ENCODE results near the gene ABCD1.
"Not testable (repeated sequence)": the region's sequence is repeated elsewhere in the genome, so short reads cannot be mapped to it uniquely, and the experiment has no call there.

The ABCD1 gene

DNA sequence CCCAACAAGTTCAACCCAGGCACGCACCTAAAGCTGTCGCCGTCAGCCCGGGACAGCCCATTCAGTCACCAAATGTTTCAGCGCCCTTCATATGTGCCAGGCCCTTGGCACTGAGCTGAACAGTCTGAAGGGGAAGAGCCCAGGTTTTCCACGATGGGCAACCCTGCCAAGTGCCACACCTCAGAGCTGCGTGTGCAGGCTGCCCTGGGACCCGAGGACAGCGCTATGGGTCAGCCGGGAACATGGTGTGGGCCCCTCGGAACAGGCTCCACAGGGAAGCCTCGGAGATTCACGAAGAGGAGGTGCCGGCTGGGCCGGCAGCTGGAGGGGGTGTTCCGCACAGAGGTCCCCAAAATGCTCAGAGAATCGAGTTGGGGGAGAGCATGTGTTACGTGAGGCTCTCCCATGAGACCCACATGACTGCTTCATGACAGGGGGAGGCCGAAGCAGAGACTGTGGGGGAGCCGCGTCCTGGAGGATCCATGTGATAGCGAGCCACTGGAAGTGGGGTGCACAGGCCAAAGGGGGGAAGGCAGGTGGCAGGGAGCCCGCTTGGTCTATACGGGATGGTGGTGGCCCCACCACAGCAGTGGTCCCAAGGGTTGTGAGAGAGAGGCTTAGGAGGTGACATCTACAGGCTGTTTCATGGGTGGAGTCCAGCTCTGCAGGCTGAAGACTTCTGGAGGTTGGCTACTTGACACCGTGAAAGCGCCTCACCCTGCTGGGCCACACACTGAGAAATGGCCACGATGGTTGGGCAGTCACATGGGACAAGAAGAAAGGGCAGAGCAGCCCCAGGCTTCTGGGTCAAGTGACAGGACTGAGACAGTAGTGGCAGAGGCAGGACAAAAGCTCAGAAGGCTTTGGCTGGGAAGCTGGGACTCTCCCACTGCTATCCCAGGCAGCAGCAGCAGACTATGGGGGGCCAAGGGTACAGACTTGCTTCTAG is 14.7 kb upstream of the ABCD1 start:
- no peak for DNase-seq (ENCODE audit: low read depth in 2 of 2)

DNA sequence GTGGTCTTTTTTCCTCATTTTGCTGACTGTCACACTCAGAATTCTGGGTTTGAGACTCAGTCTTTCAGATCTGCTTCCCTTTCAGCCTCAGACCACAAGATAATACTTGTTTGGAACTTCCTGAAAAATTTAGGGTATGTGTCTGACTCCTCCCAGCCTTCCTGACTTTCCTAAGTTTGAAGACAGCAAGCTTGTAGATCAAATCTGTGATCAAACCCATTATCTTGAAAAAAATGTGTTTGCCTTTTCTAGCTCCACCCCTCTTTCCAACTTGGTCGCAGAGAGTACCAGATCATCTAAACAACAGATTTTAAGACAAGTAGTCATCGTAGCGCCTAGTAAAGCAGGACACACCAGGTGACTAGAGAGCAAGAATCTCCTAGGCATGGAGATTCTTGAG is 10.4 kb upstream of the ABCD1 start:
- no peak for DNase-seq (ENCODE audit: low read depth in 2 of 2)

DNA sequence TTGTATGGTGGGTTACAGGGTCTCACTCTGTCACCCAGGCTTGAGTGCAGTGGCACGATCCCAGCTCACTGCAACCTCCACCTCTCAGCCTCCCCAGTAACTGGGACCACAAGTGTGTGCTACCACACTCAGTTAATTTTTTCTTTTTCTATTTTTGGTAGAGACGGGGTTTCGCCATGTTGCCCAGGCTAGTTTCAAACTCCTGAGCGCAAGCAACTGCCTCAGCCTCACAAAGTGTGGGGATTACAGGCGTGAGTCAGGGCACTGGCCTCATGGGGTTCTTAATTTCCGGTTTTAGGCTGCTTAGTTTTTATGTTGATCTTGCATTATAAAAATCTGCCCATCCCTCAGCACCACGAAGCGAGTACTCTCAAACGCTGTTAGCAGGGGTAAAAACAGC is 7.2 kb upstream of the ABCD1 start:
- DNase-seq (ENCODE audit: low read depth in 2 of 2): no peak

DNA sequence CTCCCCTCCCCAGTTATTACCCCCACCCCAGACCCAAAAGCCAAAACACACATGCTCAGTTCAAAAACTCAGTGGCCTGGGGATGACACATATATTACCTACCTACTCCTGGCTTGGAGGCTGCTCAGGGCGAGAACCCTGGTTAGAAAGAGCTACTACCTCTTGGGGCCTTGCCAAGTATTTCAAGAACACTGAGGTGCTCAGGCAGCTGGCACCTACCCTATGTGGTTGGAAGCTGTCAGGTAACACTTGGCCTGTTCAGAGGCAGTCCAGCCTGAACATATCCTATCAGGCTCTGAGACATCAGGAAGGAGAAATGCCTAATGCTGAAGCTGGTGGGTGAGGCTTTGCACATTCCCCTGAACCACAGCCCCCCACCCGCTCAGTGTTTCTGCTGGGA is 5.4 kb upstream of the ABCD1 start:
- DNase-seq (ENCODE audit: low read depth in 2 of 2): no peak

DNA sequence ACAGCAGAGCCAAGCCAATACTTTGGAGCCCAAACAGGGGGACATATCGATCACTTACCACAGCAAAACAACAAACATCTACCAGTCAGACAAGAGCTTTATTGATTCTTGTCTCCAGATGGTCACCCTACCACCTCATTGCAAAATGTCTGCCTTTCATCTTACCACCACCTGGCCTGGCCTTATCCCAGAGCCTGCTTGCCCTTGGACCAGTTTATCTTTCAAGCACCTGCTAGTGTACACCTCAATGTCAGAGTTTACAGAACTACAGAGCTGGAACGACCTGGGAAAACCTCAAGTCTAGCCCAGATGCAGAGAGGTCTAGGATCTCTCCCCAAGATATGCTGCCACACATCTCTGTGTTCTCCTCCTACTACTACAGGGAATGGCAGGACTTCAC is 5.0 kb upstream of the ABCD1 start:
- DNase-seq (ENCODE audit: low read depth in 2 of 2): no peak

DNA sequence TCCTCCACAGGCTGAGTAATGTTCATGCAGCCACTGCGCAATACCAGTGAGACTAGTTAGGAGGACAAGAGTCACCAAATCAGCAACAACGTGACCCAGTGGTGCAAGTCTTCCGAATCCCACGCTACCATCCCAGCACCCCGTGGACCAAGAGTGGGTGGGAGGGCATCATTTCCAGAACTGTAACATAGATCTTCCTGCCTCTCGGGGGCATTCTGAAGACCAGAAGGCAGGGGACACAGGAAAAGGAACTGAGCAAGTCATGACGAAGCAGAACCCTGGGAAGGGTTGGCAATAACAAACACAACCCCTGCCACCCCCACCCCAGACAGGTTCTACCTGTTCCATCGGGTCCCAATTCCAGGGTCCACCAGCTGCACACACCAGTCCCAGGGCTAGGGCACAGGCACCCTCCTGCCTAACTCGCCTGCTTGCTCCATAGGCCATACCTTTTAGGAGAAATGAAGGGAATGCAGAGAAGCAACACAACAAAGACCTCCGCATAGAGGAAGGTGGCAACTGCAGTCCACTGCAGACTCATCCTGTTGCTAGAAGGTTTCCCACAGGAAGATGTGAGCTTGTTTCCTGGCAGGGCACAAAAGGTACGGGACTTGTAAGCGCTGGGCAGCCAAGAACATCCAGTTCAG is 1.8 kb upstream of the ABCD1 start:
- no peak for DNase-seq (ENCODE audit: low read depth in 2 of 2)

DNA sequence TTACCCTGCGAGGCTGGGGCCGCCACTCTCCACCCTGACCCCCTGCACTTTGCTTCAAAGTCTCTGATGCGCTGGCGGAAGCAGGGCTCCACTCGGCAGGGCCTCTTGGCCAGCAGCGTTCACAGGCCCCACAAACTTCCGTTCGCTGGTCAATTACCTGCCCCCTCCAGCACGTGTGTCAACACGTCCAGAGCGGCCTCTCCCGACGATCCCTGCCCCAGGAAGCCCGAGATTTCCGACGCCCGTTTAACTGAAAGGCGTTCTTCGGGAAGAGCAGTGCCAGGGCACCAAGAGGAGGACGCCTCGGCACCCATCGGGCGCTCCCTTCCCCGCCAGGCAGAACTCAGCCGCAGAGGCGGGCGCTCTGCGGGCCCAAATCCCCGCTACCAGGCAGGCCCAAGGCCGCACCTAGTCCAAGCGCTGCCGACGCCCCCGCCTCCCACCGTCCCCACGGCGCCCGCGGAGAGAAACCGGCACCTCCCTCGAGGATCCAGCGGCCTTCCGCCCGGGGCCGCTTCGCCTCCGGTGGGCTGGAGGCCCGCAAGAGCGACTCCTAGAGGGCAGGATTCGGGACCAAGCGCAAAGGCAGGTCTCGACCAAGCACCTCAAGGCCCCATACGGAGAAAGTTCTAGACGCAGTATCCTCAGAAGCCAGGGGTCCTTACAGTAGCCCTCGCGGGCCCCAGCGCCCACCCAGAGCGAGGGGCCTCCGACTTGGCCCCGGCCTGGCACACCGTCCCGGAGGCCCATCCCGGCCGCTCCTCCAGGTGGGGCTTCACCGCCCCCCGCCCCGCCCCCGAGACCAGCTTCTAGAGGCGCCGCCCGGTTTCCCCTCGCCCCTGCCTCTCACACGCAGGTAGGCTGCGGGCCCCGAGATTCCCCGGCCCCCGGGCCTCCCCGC is 1.1 kb upstream of the ABCD1 start:
- peak in 1 of 2 donors; percentile 29 for DNase-seq (ENCODE audit: low read depth in 2 of 2)

DNA sequence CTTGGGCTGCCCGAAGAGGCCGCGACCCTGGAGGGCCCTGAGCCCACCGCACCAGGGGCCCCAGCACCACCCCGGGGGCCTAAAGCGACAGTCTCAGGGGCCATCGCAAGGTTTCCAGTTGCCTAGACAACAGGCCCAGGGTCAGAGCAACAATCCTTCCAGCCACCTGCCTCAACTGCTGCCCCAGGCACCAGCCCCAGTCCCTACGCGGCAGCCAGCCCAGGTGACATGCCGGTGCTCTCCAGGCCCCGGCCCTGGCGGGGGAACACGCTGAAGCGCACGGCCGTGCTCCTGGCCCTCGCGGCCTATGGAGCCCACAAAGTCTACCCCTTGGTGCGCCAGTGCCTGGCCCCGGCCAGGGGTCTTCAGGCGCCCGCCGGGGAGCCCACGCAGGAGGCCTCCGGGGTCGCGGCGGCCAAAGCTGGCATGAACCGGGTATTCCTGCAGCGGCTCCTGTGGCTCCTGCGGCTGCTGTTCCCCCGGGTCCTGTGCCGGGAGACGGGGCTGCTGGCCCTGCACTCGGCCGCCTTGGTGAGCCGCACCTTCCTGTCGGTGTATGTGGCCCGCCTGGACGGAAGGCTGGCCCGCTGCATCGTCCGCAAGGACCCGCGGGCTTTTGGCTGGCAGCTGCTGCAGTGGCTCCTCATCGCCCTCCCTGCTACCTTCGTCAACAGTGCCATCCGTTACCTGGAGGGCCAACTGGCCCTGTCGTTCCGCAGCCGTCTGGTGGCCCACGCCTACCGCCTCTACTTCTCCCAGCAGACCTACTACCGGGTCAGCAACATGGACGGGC is 579 bp downstream of the ABCD1 start:
- DNase-seq (ENCODE audit: low read depth in 2 of 2): no peak

DNA sequence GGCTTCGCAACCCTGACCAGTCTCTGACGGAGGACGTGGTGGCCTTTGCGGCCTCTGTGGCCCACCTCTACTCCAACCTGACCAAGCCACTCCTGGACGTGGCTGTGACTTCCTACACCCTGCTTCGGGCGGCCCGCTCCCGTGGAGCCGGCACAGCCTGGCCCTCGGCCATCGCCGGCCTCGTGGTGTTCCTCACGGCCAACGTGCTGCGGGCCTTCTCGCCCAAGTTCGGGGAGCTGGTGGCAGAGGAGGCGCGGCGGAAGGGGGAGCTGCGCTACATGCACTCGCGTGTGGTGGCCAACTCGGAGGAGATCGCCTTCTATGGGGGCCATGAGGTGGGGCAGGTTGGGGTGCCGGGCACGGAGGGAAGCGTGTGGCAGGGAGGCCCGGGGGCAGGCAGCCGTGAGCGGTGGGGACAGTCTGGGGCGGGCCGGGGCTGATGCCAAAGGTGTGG is 1.2 kb downstream of the ABCD1 start:
- no peak for DNase-seq (ENCODE audit: low read depth in 2 of 2)

DNA sequence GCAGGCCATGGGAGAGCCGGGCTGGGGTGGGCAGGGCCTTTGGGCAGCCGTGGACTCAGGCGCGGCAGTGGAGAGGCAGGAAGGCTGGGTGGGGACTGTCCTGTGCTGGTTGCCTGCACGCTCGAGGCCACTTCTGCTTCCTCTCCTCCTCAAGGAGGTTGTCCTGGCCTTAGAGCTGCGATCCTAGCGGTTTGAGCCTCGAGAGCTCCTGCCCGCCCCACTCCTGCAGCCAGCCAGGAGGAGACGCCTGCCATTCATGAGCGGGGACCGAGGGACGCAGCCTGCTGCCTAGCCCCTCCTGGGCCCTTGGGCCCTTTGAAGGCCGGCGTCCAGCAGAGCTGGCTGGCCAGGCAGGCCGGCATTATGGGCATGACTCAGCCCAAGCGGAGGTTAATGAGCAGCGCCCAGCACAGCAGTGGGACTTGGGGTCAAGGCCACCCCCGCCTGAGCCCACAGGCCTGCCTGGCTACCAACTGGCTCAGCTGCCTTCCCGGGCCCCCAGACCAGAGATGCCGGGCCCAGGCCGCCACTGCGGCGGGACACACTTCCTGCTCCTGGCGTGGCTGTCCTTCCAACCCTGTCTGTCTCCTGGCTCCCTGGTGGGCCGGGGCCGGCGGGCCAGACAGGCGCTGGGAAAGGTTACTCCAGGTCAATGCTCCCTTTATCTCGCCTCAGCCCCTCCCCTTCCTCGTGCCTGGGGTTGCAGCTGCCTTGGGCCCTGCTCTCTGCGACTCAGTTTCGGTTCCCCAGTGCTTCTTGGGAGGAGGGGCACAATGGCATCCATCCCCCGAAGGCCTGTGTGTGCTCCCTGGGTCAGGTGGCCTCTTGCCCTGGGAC is 1.8 kb downstream of the ABCD1 start:
- peak in 1 of 2 donors; percentile 21 for DNase-seq (ENCODE audit: low read depth in 2 of 2)

DNA sequence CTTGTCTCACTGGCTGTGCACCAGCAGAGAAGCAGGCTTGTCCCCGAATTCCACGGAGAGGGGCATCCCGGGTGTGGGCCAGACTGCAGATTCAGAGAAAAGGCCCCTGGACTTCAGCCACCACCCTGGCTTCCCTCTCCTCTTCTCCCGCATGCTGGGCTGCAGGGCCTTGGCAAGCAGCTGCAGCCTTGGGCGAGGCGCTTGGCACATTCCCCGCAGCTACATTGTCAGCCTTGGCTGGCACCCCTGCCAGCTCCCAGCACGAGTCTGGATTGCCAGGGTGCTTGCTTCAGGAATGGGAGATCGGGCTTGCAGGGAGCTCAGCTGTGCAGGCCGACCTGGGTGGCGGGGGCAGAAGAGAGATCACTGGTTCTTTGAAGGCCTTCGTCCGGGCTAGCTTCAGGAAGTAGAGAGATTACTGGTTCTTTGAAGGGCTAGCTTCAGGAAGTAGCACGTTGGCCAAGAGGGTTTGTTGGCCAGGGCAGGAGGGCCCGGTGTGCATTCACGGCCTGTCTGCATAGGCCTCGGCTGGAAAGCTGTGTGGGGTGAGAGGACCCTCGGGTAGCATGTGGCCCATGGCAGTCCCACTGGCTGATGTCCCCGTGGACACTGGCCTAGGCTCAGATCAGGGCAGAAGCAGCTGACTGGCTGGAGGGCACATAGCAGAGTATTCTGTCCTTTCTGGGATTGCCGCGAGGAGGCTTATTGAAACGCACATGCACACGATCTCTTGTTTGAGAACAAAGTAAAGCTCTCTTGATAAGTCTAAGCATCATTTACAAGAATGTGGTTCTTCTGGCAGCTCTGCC is 2.7 kb downstream of the ABCD1 start:
- no peak for DNase-seq (ENCODE audit: low read depth in 2 of 2)

DNA sequence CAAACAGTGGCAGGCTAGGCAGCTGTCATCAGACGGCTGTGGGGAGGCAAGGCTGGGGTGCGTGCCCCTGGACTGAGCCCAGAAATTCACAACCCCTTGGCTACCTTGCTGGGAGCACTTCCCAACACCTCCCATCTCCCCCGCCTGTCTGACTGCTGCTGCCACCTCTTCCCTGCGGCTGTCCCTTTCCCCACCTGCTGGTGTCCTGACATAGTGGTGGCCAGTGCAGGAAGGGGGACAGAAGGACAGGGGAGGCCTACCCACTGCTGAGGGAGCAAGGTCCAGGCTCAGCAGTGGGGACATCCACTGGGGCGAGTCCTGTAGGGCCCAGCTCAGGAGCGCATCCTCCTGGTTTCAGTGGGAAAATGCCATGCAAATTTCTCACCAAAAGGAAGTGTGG is 3.4 kb downstream of the ABCD1 start:
- DNase-seq (ENCODE audit: low read depth in 2 of 2): no peak

DNA sequence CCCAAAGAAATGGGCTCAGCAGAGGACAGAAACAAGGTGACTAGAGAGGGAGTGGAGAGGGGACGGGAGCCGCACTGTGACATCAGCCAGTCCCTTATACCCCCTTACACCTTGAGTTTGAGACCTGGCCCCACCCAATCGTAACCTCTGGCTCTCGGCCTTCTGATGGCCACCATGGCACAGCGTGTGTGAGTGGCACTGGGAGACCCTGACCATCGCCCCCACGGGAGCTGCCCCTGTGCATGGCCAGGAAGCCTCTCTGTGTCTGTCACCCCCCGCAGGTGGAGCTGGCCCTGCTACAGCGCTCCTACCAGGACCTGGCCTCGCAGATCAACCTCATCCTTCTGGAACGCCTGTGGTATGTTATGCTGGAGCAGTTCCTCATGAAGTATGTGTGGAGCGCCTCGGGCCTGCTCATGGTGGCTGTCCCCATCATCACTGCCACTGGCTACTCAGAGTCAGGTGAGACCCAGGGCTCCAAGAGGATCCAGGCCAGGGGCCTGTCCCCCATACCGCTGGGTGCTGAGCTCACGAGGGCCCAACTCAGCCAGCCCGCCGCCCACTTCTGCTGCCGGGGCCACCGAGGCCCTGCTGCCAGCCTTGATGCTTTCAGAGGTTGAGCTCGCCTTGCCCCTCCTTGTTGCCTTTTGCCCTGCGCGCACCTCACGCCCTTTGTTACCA is 4.4 kb downstream of the ABCD1 start:
- DNase-seq (ENCODE audit: low read depth in 2 of 2): no peak

DNA sequence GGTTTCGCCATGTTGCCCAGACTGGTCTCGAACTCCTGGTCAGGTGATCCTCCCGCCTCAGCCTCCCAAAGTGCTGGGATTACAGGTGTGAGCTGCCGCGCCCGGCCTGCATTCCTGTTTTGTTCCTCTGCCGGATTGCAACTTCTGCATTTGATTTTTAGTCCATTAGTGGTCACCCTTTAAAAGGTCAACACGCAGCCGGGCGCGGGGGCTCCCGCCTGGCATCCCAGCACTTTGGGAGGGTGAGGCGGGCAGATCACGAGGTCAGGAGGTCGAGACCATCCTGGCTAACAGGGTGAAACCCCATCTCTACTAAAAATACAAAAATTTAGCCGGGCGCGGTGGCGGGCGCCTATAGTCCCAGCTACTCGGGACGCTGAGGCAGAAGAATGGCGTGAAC is 5.5 kb downstream of the ABCD1 start:
- not testable (repeated sequence) for DNase-seq (ENCODE audit: low read depth in 2 of 2)

DNA sequence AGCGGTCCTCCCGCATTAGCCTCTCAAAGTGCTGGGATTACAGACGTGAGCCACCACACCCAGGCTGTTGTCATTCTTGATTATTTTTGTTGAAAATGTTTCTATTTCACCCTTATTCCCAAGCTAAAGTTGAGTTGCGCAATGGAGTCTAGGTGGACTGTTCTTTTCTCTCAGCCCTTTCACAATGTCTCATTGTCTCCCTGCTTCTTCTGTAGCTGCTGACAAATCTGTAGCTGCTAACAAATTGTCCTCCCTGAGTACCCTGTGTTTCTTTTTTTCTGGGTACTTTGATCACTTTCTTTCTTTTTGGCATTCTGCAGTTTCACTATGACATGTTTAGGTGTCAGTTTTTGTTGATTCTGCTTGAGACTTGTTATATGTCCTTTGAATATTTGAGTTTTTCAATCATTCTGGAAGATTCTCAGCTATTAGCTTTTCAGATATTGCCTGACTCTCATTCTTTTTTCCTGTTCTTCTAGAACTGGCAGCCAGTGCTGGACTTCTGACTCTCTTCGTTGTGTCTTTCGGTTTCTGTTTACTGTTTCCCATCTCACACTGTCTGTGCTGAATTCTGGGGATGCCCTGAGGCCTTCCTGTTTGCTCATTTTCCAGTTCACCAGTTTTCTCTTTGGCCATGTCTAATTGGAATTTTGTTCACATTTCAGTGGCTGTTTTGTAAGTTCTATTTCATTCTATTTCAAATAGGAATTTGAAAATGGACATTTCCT is 6.6 kb downstream of the ABCD1 start:
- no peak for DNase-seq (ENCODE audit: low read depth in 2 of 2)

DNA sequence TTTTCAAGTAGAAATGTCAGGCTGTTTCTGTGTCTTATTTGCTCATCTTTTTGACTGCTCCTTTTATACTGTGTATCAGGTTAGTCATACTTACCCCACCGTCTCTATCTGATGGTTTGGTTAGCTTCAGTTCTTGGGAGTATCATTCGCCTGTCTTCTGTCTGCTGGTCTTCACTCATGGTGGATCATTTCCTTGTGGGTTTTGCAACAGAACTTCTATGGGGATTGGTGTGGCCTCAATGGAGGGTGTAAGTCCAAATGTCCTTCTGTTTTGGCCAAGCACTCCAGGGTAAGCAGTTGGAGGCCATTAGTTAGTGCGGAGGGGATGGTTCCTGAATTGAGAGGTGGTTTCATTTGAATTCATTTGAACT is 7.2 kb downstream of the ABCD1 start:
- DNase-seq (ENCODE audit: low read depth in 2 of 2): no peak

DNA sequence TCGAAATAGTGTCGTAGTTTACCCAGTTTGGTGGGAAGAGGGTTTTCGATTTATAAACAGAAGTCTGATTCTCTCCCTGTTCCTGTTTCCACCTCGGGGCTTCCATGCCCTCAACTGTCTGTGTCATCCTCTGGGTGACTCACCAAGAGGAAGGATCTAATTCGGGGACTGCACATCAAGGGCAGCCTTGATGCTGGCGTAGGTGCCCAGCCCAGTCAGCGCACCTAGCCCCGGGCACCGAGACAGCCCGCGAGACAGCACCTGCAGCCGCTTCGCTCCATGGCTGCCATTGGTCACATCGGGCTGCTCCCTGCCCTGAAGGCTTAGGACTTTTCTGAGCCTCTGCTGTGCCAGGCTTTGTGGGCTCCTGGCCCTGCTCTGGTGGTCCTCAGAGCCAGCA is 7.7 kb downstream of the ABCD1 start:
- no peak for DNase-seq (ENCODE audit: low read depth in 2 of 2)

DNA sequence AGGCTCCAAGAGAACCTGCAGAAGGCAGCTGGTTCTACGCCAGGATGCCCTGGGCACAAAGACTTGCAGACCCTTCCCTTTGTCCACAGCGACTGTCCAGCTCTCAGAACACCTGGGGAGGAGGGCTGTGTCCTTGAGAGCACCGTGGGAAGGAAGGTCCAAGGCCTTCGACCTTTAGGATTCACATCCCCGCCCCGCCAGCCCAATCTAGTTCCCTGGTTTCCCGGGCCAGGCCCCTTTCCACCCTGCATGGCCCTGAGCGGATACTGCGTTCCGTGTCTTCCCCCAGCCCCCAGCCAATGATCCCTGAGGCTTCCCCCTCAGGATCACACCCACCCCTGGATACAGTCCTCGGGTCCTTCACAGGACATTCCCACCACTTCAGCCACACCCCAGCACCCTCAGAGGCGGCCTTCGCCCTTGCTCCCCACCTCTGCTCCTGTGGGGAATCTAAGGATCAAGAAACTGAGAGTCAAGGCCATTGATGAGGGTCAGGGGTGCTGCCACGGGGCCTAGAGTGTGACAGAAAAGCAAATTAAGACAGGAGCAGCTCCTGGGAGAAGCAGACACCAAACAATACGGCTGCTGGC is 9.1 kb downstream of the ABCD1 start:
- no peak for DNase-seq (ENCODE audit: low read depth in 2 of 2)
